Middle frontal gyrus (tissue), 1 donor: Measurements from ENCODE around the gene IGLL1.
"Not testable (repeated sequence)": the region's sequence is repeated elsewhere in the genome, so short reads cannot be mapped to it uniquely, and the experiment has no call there.

Experiments
- DNase-seq: peaks from one replicate; pipeline ENCODE4 v3.0.0-alpha.2; 2015; ENCODE audit warnings: low spot score; ENCODE audit errors: extremely low spot score

IGLL1 gene

GRCh38 chr22:23579870-23580575, at the start of gene IGLL1:
TSS of gene IGLL1 (minus strand) at chr22:23580290. CDS start at chr22:23580190, 100 bp downstream.
- no peak for DNase-seq

DNA sequence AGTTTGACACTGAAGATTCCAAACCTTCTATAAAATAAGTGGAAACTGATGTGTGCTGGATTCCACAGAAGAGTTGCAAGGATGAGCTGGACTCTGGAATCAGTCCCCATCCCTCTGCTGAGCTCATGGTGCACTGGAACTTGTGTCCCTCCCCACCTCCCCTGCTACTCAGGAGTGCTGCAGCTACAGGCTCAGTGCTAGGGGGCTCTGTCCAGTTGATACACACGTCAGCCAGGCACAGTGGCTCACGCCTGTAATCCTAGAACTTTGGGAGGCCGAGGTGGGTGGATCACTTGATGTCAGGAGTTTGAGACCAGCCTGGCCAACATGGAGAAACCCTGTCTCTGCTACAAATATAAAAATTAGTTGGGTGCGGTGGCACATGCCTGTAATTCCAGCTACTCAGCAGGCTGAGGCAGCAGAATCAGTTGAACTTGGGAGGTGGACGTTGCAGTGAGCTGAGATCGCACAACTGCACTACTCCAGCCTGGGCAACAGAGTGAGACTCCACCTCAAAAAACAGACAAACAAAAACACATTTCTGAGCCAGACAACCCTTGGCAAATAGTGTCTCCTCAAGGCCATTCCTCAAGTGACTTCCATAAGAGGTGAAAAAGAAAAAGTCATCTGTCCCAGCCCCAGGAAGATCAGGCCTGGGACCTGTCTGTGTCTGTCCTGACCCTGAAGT, 48.1 kb upstream of the IGLL1 start:
- DNase-seq = not testable (repeated sequence)

- not testable (repeated sequence) for DNase-seq
Observed at GRCh38 chr22:23627401-23628055, 47.4 kb upstream of the IGLL1 start.

DNA sequence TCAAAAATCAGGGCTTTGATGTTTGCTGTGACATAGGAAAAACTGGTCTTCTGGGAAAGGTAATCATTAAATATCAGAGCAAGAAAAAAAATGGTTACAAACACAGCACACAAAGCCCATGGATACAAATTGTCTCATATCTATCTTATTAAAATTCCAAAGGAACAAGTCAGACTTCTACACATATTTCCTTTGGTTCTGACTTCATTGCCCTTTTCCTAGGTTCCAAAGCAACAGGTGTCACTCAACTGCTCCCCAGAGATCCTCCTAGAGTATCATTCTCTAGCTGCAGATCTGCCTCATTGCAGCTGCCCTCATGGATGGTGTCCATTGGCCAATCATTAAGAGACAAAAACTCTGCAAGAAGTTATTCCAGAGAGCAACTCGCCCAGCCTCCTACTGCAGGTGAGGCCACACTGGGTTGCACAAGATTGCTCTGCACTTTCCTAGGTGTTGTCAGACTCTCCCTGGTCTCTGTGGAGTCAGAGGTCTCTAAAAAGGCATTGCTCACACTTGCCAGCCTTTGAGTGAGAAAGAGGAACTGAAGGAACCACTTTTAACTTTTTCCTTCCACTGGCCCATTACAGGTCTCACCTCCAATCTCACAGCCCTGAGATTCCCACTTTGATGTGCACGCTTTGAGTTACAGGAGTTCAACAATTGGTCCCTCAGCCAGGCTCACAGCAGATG, 46.3 kb upstream of the IGLL1 start:
- DNase-seq = no peak

DNA sequence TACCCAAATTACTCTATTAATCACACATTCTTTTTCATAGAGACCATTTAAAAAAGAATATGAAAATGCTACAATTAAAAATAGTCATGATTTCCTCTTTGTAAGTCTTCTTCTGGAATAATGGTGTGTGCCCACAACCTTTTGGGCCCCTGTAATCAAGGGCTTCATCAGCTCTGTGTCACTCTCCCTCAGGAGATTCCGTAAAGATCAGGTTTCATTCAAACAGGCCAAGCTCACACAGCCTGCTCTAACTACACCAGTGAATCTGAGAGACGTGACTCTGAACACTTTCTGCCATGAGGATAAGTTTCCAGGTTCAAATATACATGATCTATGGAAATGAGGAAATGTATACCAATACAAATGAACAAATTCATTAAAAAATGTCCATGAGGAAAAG, 42.5 kb upstream of the IGLL1 start:
- no peak for DNase-seq

- DNase-seq = not testable (repeated sequence)
Observed at GRCh38 chr22:23621916-23622315, 41.8 kb upstream of the IGLL1 start.

- no peak for DNase-seq
Observed at GRCh38 chr22:23621082-23621780, 41.1 kb upstream of the IGLL1 start.

- no peak for DNase-seq
Observed at GRCh38 chr22:23613193-23613972, 33.3 kb upstream of the IGLL1 start.

- no peak for DNase-seq
Observed at GRCh38 chr22:23609983-23610781, 30.1 kb upstream of the IGLL1 start.

GRCh38 chr22:23608583-23608982, 28.5 kb upstream of the IGLL1 start:
- DNase-seq = no peak

DNA sequence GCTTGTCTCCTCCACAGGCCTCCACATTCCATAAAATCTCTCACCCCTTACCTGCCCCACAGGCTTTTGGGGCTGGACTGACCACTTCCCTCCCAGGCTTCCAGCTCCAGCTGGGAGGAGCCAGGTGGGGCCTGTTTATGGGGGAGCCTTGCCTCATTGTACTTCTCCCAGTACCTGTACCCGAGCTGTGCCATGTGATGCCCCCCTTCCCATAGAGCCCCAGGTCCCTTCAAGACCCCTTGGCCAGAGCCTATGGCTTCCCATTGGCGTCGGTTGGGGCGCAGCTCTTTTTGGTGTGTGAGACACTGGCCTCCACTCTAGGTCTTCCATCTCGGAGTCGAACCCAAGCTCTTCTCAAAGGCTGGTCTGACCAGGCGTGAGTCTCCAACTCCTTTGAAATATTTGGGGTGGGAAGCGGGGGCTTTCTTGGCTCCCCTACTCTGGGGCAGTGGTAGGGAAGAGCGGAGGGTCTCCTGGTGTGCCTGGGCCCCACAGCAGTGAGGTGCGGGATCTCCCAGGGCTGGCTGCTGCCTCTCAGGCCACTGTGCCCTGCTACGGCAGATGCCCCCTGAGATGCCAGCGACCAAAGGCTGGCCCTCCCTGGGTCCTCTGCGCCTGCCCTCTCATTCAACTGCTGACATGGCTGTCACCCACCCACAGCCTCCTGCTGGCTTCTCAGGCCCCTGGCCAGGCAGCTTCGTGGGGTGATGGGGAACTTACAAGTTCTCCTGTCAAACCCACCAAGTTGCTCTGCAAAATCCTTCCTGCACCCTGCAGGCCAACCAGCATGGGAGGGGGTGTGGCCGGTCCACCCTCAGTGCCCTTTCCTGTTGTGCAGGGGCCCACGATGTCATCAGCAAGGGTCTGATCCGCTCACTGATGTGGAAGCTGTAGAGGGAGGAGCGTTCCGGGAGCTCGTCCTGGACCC, 26.4 kb upstream of the IGLL1 start:
- no peak for DNase-seq

GRCh38 chr22:23604939-23605712, 25.0 kb upstream of the IGLL1 start:
- no peak for DNase-seq

DNA sequence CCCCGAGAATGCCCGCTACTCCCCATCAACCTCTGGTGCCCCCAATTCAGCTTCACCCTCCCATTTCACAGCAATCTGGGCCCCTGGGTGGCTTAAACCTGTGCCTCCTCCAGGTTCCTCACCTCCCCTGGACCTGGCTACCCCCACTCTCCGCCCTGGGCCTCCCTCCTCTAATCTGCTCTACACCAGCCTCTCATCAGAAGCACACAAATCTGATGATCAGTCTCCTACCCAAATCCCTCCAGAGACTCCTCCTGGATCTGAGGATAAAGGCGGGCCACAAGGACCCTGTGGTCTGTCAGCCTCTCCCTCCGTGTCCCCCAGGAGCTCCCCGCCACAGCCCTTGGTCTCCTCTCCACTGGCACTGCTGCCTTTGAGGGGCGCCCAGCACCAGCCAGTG, 23.2 kb upstream of the IGLL1 start:
- DNase-seq = no peak

DNA sequence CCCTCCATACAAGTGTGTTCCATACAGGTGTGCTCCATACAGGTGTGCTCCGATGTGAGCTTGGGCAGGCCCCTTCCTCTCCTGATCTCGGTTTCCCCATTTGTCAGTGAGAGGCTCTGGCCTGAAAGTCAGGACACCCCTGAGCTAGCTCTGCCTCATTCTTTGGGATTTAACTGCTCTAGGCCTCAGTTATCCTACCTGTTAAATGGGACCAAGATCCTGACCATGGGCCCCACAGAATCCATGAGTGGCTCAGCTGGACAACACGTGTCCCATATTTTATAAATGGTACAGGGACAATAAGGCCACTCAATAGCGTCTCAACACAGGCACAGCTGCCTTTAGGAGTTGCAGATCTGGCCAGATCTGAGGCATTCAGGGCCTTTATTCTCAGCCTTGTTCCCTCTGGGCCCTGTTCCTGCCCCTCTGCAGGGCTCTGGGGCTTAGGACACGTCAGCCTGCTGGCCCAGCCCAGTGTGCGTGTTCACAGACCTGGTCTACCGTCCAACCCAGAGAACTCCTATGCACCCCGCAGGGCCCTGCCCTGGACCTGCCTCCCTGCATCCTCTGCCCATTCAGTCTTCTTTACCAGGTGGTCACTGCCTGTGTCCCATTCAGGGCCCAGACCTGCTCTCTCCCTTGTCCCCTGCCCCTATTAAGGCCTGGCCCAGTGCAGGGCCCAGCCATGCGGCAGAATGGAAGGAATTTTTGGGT, 18.9 kb upstream of the IGLL1 start:
- DNase-seq = no peak

DNA sequence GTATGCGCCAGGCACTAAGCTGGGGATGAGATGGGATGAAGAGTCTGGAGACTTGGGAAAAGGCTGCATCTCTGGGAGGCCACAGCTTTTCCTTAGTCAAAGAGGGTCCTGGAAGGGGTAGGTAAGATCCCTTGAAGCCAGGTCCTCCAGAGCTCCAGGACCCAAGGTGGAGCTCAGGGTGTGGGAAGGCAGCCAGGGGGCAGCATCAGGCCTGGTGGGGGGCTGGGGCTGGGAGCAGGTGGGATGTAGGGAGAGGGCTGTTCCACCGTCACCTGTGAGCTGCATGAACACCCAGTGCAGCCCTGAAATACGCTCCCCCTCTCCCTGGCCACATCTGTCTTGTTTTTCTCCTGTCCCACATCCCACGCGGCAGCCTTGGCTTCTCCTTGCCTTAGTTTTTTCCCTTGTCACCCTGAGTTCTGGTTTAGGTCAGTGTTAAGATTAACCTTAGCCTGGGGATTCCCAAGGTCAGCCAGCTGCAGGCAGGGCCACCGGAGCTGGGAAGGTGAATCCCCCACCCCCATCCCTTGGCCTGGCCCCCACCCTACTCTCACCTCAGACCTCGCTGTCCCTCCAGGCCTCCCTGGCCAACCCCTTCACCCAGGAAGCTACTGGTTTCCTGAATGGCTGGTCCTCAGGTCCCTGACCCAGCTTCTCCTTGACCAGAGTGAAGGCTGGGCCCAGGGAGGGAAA, 17.6 kb upstream of the IGLL1 start:
- DNase-seq = not testable (repeated sequence)

DNA sequence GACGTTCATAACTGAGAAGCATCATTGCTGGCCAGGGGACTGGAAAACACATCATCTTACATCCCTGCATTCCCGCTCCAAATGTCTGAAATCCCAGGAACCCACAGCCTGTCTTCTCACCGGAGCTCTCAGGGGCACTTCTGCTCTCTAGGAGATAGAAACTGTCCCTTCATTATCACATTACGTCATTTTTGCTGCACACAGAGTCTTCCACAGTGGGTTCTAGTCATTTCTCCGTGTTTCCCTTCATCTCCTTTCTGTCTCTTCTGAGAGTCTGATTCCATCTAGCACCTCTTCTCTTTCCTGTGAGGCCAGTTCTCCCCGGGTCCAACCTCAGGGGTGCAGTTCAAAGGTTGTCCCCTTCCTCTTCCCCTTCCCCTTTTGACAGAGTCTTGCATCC, 15.8 kb upstream of the IGLL1 start:
- DNase-seq = not testable (repeated sequence)

GRCh38 chr22:23591846-23592245, 11.8 kb upstream of the IGLL1 start:
- DNase-seq = no peak
